ENCODE data around the gene MIB2.
A peak's percentile ranks its signal among the peaks of the same experiment; 100 is the strongest.

The MIB2 gene

DNA sequence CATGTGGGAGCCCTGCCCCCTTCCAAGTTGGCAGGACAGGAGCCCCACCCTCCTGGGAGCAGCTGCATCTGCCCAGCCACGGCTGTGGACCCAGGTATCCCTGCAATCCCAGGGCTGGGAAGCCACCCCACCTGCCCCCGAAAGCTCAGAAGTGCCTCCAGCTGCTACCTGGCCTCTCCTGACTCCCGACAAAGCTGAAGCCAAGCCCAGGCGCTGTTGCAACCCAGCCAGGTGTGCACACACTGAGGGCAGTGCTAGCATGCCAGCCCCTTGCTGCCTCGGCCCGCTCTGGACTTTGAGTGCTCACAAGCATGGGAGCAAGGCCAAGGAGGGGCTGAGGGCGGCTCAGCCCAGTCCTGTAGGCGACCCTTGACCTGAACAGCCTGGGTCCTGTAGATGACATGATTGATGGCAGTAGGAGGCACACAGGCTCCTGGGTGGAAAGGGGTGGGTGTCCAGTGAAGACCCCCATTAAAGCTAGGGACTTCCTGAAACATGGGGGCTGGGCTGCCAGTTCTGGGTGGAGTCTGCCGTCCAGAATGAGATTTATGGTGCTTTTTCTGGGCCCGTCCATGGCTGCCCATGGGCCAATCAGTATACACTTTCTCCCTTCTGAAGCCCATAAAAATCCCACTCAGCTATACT lies 37.8 kb upstream of the MIB2 start:
- no peak for DNase-seq (ENCODE audit: low read depth in 1 of 2, low spot score in 1 of 2)
- H3K4me3 ChIP-seq (replicated peaks; ENCODE audit: insufficient read depth, low read length): no peak overlapping the region
- H3K27me3 ChIP-seq (ENCODE audit: insufficient read depth, poor library complexity, severe bottlenecking): no peaks in the 10 kb centered on the region
- no peak for TF ChIP-seq SPI1 (IDR thresholded peaks at IDR 0.05; ENCODE audit: borderline replicate concordance, low read depth)
- TF ChIP-seq, protein P1, sequence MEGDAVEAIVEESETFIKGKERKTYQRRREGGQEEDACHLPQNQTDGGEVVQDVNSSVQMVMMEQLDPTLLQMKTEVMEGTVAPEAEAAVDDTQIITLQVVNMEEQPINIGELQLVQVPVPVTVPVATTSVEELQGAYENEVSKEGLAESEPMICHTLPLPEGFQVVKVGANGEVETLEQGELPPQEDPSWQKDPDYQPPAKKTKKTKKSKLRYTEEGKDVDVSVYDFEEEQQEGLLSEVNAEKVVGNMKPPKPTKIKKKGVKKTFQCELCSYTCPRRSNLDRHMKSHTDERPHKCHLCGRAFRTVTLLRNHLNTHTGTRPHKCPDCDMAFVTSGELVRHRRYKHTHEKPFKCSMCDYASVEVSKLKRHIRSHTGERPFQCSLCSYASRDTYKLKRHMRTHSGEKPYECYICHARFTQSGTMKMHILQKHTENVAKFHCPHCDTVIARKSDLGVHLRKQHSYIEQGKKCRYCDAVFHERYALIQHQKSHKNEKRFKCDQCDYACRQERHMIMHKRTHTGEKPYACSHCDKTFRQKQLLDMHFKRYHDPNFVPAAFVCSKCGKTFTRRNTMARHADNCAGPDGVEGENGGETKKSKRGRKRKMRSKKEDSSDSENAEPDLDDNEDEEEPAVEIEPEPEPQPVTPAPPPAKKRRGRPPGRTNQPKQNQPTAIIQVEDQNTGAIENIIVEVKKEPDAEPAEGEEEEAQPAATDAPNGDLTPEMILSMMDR (IDR thresholded peaks at IDR 0.05; ENCODE audit: insufficient read depth, low read length): no peak
- TF ChIP-seq POLR2AphosphoS5 (IDR thresholded peaks at IDR 0.05; ENCODE audit: low read depth): no peak
- TF ChIP-seq GABPA (IDR thresholded peaks at IDR 0.05; ENCODE audit: low read depth): no peak
- TF ChIP-seq, protein P2, sequence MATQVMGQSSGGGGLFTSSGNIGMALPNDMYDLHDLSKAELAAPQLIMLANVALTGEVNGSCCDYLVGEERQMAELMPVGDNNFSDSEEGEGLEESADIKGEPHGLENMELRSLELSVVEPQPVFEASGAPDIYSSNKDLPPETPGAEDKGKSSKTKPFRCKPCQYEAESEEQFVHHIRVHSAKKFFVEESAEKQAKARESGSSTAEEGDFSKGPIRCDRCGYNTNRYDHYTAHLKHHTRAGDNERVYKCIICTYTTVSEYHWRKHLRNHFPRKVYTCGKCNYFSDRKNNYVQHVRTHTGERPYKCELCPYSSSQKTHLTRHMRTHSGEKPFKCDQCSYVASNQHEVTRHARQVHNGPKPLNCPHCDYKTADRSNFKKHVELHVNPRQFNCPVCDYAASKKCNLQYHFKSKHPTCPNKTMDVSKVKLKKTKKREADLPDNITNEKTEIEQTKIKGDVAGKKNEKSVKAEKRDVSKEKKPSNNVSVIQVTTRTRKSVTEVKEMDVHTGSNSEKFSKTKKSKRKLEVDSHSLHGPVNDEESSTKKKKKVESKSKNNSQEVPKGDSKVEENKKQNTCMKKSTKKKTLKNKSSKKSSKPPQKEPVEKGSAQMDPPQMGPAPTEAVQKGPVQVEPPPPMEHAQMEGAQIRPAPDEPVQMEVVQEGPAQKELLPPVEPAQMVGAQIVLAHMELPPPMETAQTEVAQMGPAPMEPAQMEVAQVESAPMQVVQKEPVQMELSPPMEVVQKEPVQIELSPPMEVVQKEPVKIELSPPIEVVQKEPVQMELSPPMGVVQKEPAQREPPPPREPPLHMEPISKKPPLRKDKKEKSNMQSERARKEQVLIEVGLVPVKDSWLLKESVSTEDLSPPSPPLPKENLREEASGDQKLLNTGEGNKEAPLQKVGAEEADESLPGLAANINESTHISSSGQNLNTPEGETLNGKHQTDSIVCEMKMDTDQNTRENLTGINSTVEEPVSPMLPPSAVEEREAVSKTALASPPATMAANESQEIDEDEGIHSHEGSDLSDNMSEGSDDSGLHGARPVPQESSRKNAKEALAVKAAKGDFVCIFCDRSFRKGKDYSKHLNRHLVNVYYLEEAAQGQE (IDR thresholded peaks at IDR 0.05; ENCODE audit: insufficient replicate concordance, low read depth): no peak
- no peak overlapping the region for H3K27ac ChIP-seq (replicated peaks)

DNA sequence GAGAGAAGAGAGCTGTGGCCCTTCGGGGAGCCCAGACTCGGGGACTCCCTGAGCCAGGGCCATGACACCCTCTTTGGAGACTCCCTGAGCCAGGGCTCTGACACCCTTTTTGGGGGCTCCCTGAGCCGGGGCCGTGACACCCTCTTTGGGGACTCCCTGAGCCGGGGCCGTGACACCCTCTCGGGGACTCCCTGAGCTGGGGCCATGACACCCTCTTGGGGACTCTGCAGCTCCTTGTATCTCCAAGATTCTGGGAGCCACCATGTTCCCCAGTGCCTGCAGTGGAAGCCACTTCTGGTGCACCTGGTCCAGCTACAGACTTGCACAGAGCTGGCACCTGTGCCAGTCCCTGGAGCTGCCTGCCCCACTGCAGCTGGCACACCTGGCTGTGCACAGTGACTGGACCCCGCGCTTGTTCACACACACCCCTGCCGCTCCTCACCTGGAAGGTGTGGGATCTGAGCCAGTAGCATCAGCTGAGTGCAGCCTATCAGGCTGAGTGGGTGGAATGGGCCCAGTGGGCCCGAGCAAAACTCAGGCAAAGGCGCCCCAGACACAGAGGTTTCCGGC lies 36.8 kb upstream of the MIB2 start:
- Histone ChIP-seq H3K27ac (replicated peaks) (no peak overlapping the region), H3K27me3 (ENCODE audit: insufficient read depth, poor library complexity, severe bottlenecking) (no peaks in the 10 kb centered on the region), H3K4me3 (replicated peaks; ENCODE audit: insufficient read depth, low read length) (no peak overlapping the region)
- DNase-seq (ENCODE audit: low read depth in 1 of 2, low spot score in 1 of 2): no peak
- no peak for TF ChIP-seq POLR2AphosphoS5 (IDR thresholded peaks at IDR 0.05; ENCODE audit: low read depth)
- no peak for TF ChIP-seq GABPA (IDR thresholded peaks at IDR 0.05; ENCODE audit: low read depth)
- TF ChIP-seq, protein P1 (IDR thresholded peaks at IDR 0.05; ENCODE audit: insufficient read depth, low read length): no peak
- TF ChIP-seq SPI1 (IDR thresholded peaks at IDR 0.05; ENCODE audit: borderline replicate concordance, low read depth): no peak
- TF ChIP-seq, protein P2 (IDR thresholded peaks at IDR 0.05; ENCODE audit: insufficient replicate concordance, low read depth): no peak

DNA sequence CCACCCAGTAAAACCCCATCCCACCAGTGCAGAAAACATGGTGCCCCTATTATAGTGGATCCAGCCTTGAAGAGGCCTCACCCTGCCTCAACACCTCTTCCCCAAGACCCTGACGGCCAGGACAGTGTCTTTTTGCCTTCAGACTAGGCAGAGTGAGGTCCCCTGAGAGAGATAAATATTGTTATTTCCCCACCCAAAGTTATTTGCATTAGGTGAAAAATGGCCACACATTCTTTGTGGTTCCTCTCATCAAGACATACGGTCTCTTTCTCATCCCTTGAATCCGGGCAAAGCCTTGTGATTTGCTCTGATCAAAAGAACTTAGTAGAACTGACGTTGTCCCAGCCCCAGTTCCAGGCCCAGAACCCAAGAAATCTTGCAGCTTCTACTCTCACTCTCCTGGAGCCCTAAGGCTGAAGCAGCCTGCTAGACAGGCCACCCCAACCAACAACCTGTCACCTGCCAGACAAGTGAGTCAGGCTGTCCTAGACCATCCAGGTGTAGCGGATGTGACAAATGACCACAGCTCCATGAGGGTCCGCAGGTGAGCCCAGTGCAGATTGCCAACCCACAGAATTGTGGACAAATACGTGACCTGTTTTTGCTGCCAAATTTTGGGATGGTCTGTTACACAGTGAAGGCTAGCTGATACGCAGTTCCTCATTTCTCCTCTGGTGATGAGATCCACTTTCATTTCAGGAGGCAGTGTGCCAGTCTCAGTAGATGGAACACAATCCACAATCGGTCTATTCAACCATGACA lies 32.5 kb upstream of the MIB2 start:
- no peak overlapping the region for H3K4me3 ChIP-seq (replicated peaks; ENCODE audit: insufficient read depth, low read length)
- TF ChIP-seq, protein P1 (IDR thresholded peaks at IDR 0.05; ENCODE audit: insufficient read depth, low read length): no peak
- TF ChIP-seq GABPA (IDR thresholded peaks at IDR 0.05; ENCODE audit: low read depth) (no peak), SPI1 (IDR thresholded peaks at IDR 0.05; ENCODE audit: borderline replicate concordance, low read depth) (peak; percentile 80)
- TF ChIP-seq, protein P2 (IDR thresholded peaks at IDR 0.05; ENCODE audit: insufficient replicate concordance, low read depth): no peak
- H3K27ac ChIP-seq (replicated peaks): no peak overlapping the region
- DNase-seq (ENCODE audit: low read depth in 1 of 2, low spot score in 1 of 2): no peak
- H3K27me3 ChIP-seq (ENCODE audit: insufficient read depth, poor library complexity, severe bottlenecking): no peaks in the 10 kb centered on the region

Data from HL-60 (cell line).